HPDE6-E6E7 (cell line): ENCODE results near the gene MRPS35.

Experiments
- DNase-seq: peaks from one replicate; pipeline ENCODE4 v3.0.0; 2011; ENCODE audit warnings: missing footprints; ENCODE audit errors: extremely low spot score

The MRPS35 gene

DNA sequence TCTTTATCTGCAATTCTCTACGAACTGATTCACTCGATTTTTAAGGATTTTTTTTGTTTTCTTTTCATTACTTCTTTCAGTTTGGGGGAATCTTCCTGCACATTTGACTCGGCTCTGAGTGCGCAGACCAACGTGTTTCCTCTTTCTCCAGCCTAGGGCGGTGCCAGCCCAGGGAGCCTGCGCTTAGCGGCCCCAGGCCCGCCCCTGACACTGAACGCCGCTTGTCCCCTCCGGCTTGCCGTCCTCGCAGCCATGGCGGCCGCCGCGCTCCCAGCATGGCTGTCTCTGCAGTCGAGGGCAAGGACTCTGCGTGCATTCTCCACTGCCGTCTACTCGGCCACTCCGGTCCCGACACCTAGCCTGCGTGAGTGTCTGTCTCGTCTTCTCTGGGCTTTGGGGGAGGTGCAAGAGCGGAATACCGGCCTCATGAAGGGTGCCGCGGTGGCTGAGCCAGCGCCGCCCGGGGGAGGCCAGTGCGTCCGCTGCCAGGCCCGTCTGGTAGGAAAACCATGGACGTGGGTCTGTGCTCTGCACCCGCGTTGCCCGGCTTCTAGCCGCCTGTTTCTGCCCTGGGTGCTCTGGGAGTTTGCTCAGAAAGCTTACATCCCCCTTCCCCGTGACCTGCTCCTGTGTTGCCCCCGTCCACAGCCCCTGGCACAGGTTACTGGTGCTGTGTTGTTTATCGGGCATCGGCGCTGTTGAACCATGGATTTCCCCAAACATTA is at the start of gene MRPS35:
TSS of gene MRPS35 (plus strand) at position 241 of the 725 bp plus-strand sequence. CDS start at position 253, 12 bp downstream.
- DNase-seq, result peak; percentile 67

- DNase-seq, result no peak
Observed at GRCh38 chr12:27665704-27666103, 44.9 kb upstream of the MRPS35 start.

DNA sequence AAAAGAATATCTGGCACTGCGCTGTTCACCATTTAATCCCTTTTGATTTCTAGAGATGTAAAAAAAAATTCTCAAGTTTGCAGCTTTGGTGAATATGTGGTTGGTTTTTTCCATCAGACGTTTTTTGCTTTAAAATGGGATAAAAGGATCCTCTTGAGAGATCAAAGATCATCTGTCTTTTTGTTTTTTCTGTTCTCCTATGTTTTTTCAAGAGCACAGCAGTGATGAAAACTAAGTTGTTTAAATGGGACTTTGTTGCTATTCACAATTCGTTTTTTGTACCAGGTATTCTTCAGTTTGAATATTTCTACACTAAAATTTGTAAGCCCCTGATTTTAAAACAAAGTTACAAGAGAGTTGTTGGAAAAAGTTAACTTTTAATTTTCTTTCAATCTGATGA is 44.1 kb upstream of the MRPS35 start:
- no peak for DNase-seq

DNA sequence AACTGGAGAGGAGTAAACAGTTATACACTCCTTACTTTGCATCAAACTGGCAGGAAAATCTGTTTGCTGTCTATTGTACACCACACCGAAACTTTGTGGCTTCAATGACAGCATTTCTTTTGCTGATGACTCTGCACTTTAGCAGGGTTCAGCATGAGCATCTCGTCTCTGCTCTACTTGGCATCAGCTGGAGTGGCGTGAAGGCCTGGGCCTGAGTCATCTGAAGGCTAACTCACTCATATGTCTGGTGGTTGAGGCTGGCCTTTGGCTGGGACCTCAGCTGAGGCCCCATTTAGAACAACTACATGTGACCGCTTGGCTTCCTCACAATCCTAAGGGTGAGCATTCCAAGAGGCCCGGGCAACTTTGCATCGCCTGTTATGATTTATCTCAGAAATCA is 43.1 kb upstream of the MRPS35 start:
- no peak for DNase-seq

GRCh38 chr12:27672051-27672450 is 38.6 kb upstream of the MRPS35 start:
- no peak for DNase-seq

- DNase-seq, result no peak
Observed at GRCh38 chr12:27672643-27673042, 38.0 kb upstream of the MRPS35 start.

DNA sequence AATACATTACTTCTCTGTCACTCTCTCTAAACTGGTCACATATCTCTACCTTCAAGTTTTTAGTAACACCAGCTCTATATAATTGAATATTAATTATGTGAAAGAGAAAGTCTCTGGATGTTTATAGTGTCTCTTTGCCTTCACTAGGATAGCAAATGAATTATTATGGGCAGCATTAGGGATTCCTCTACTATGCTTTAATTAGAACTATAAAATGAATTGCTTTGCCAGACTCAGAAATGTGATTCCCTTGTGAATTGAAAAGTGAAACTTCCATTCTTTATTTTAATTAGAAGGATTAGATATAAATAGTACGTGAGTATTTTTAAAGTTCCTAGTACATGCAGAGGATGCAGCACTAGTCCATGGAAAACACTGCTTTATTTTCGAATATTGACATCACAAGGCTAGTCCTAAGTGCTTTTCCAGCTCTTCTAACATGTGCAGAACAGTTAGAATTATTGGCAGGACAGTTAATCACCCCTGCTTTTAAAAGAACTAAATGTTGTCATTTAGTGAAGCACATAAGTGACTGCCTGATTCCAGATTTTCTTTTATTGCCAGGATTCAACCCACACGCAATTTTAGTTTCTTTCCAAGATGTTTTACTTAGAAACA is 37.4 kb upstream of the MRPS35 start:
- no peak for DNase-seq

DNA sequence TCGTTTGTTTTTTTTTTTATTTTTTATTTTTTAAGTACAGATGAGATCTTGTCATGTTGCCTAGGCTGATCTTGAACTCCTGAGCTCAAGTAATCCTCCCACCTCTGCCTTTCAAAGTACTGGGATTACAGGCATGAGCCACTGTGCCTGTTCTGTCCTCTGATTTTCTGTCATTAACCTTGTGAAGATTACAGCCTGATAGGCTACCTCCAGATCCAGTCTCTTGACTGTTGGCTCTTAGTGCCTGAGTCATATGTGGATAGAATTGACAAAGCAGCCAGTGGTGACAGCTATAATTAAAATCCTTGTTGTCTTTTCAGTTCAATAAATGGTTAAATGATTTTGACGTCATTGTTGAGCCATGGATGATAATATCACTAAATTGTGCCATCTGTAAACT is 35.6 kb upstream of the MRPS35 start:
- no peak for DNase-seq

DNA sequence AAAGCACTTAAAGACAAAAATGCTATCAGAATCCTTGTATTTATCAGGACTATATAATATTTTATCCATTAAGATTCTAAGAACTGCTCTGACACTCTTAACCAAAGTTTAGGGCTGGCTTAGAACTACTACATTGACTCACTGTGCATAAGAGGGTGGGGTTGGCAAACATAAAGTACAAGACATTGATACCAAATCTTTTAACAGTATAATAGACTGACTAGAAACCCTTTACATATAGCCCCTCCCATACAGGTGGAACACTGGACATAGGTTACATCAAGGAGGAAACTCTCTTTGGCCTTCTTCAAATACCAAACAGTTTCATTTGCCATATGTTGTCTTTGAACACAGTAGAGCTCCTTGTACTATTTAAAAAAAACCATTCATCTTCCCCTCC is 30.0 kb upstream of the MRPS35 start:
- DNase-seq, result no peak

DNA sequence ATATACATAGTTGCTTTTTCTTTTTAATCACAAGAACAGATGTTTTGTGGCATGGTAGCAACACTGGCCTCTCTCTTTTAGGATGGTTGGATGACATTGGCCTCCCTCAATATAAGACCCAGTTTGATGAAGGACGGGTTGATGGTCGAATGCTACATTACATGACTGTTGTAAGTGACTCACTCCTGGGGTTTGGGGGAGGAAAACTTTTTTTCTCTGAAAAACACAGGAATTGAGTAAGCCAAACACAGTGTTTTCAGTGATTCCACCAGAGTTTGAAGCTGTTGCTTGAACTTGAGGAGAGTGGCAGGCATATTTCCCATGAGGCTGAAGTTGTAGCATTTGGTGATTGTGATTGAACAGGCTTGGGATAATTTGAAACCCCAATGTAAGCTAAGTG is 28.1 kb upstream of the MRPS35 start:
- DNase-seq, result no peak

DNA sequence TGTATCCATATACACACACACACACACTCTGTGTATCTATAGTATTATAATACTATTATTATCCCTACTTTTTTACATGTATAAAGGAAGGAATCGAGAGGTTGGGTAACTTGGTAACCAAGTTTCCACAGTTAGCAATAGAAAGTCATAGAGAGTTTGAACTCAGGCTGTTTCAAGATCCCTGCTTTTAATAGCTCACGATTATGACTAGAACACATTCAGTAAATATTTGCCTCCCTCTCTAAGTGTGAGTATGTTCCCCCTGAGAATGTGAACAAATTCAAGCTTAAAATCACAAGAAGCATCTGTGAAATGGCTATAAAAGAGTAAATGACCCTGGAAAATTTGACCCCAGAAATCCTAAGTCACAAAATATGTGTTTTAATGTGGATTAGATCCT is 25.4 kb upstream of the MRPS35 start:
- DNase-seq, result no peak

DNA sequence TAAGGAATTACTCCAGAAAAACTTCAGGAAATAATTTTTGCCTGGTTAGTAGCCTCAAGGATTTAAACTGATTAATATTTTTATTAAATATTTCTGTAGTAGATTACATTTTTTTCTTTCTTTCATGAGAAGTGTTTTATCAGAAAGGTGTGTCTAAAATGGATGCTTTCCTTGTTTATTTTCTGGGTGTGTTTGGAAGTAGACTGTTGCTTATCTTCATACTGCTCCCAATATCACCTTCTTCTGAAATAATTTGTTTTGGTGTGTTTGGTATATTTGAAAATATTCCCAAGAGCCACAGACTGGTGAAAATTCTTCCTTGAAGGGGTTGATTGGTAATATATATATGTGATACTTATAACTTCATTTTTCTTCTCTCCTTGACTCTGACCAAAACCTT is 24.5 kb upstream of the MRPS35 start:
- DNase-seq, result no peak

DNA sequence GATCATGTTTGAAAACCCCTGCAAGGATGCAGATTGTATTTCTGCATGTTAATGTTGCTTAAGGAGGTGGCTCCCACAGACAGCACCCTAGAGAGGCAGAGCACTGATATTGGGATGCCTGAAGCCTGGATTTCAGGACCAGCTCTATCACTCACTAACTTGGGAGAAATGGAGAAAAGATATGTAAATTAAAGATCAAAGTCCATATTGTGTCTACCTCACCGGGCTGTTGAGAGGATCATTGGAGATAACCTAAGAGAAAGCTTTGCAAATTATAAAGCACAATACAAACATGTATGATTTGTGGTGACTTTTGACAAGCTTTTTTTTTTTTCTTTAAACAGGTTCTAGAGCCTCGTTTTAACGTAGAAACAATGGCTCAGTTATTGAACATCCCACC is 22.0 kb upstream of the MRPS35 start:
- DNase-seq, result no peak

- DNase-seq, result no peak
Observed at GRCh38 chr12:27689558-27690180, 21.0 kb upstream of the MRPS35 start.

- no peak for DNase-seq
Observed at GRCh38 chr12:27693403-27693802, 17.2 kb upstream of the MRPS35 start.

- DNase-seq, result no peak
Observed at GRCh38 chr12:27695556-27696292, 14.9 kb upstream of the MRPS35 start.

- DNase-seq, result no peak
Observed at GRCh38 chr12:27696293-27696652, 14.4 kb upstream of the MRPS35 start, which contains the start of gene REP15. Gene REP15, plus strand, starts transcription at chr12:27696447. Its CDS starts 116 bp downstream, at chr12:27696563.

- no peak for DNase-seq
Observed at GRCh38 chr12:27696864-27697564, 13.6 kb upstream of the MRPS35 start.

DNA sequence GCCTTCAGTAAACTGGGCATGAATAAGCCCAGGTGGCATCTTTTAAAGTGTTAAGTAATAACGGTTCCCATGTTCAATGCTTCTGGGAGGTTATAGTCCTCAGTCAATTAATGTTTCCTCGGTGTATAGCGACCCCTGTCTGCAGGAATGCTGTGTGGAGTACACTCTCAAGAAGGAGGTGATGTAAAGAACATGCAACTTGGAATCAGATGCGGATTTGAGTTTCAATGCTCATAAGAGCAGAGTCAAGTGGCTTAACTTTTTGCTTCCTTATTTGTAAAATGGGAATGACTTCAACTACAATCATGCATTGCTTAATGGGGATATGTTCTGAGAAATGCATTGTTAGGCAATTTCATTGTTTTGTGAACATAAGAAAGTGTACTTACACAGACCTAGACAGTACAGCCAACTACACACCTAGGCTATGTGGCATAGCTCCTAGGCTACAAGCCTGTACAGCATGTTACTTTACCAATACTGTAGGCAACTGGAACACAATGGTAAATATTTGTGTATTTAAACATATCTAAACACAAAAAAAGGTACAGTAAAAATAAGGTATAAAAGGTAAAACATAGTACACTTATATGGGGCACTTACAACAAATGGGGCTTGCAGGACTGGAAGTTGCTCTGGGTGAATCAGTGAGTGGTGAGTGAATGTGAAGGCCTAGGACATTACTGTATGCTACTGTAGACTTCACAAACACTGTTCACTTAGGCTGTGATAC is 6.7 kb upstream of the MRPS35 start:
- DNase-seq, result peak; percentile 54

GRCh38 chr12:27705263-27705662 is 5.4 kb upstream of the MRPS35 start:
- no peak for DNase-seq

DNA sequence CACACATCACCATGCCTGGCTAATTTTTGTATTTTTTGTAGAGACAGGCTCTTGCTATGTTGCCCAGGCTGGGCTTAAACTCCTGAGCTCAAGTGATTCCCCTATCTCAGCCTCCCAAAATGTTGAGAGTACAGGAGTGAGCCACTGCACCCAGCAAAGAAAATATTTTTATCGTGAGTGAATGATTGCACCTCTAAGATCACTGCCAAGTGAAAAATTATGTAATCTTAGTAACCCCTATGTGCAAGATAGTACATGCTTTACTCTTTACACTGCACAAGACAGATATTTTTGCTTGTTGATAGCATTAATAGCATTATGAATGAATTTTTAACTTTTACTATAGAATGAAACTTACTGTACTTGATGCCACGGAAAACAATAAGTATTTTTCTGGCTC is 3.4 kb upstream of the MRPS35 start:
- no peak for DNase-seq
